OCI-LY1 (cell line): ENCODE data around the gene S100A9.

Experiments
- H2AFZ ChIP-seq: fragments of 200-600 bp; sonication (generic), shearing (Covaris generic); 2 replicates; pipeline ENCODE4 v1.6.0; 2014; ENCODE audit warnings: antibody characterized with exemption, mild to moderate bottlenecking, low read length
- H3F3A ChIP-seq: fragments of 200-600 bp; sonication (generic), shearing (Covaris generic); 2 replicates; pipeline ENCODE4 v1.6.0; 2014; ENCODE audit warnings: mild to moderate bottlenecking, antibody characterized with exemption, low read length, moderate library complexity; ENCODE audit not compliant: insufficient read depth
- H3K27ac ChIP-seq: fragments of 200-600 bp; sonication (generic); 2 replicates; pipeline ENCODE4 v1.5.1; 2014; ENCODE audit warnings: low read length, mixed run types, mild to moderate bottlenecking, low read depth; ENCODE audit not compliant: poor library complexity, severe bottlenecking
- H3K27me3 ChIP-seq: fragments of 200-600 bp; sonication (generic); 2 replicates; pipeline ENCODE4 v1.6.0; 2014; ENCODE audit warnings: antibody characterized with exemption, mild to moderate bottlenecking, low read length, moderate library complexity; ENCODE audit not compliant: insufficient read depth
- H3K36me3 ChIP-seq: fragments of 200-600 bp; sonication (generic); 2 replicates; pipeline ENCODE4 v1.6.1; 2014; ENCODE audit warnings: mild to moderate bottlenecking, antibody characterized with exemption, low read length, moderate library complexity, mixed read lengths; ENCODE audit not compliant: insufficient read depth
- H3K4me1 ChIP-seq: fragments of 200-600 bp; sonication (generic); 2 replicates; pipeline ENCODE4 v1.5.1; 2014; ENCODE audit warnings: mild to moderate bottlenecking, low read length, moderate library complexity; ENCODE audit not compliant: insufficient read depth, severe bottlenecking
- H3K4me2 ChIP-seq: fragments of 200-600 bp; sonication (generic), shearing (Covaris generic); 2 replicates; pipeline ENCODE4 v1.6.1; 2014; ENCODE audit warnings: low read length
- H3K4me3 ChIP-seq: fragments of 200-600 bp; sonication (generic); 2 replicates; pipeline ENCODE4 v1.5.1; 2014; ENCODE audit warnings: low read length, low read depth, mild to moderate bottlenecking, mixed read lengths; ENCODE audit not compliant: poor library complexity, severe bottlenecking
- H3K79me2 ChIP-seq: fragments of 200-600 bp; shearing (Covaris generic); 2 replicates; pipeline ENCODE4 v1.6.1; 2016; ENCODE audit warnings: mixed run types, low read length, mixed read lengths; ENCODE audit not compliant: insufficient read depth
- H3K9ac ChIP-seq: fragments of 200-600 bp; sonication (generic), shearing (Covaris generic); 2 replicates; pipeline ENCODE4 v1.6.1; 2014; ENCODE audit warnings: mild to moderate bottlenecking, low read length, mixed read lengths
- H3K9me2 ChIP-seq: fragments of 200-600 bp; sonication (generic), shearing (Covaris generic); 2 replicates; pipeline ENCODE4 v1.6.1; 2014; ENCODE audit warnings: low read depth, mild to moderate bottlenecking, low read length, mixed read lengths
- H3K9me3 ChIP-seq: fragments of 200-600 bp; shearing (Covaris generic); 2 replicates; pipeline ENCODE4 v1.6.1; 2014; ENCODE audit warnings: low read length, mixed read lengths
- H4K20me1 ChIP-seq: fragments of 200-600 bp; sonication (generic), shearing (Covaris generic); 2 replicates; pipeline ENCODE4 v1.6.0; 2016; ENCODE audit warnings: mild to moderate bottlenecking, low read length; ENCODE audit not compliant: insufficient read depth
- EZH2 ChIP-seq: fragments of 200-600 bp; sonication (generic), shearing (Covaris generic); IDR thresholded peaks from 2 replicates; pipeline ENCODE4 v1.8.0; 2017; ENCODE audit warnings: borderline replicate concordance, mixed run types, mild to moderate bottlenecking, antibody characterized with exemption, low read length, moderate library complexity, mixed read lengths
- TF ChIP-seq, protein P1 (sequence below): fragments of 200-600 bp; sonication (generic), shearing (Covaris generic); IDR thresholded peaks from 2 replicates; pipeline ENCODE4 v1.5.1; 2017; ENCODE audit warnings: mild to moderate bottlenecking, antibody characterized with exemption, low read length, moderate library complexity, mixed read lengths

Gene S100A9

DNA sequence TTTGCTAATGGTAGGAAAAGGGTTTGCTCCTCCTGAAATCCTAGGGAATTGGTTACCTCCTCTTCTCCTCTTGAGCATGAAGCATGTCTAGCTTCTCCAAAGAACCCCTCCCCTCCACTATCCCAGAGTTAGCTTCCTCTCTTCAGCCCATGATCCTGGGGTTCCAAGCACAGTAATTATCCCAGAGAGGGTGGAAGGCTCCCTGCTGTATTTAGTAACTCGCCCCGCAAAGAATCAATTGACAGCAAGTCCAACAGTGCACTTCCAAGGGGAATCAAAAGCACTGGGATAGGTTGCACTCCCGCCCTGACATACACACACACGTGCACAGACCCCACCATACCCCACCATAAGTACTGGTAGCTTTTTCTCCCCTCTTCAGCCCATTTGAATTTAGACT, 30.1 kb downstream of the S100A9 start:
- no peaks in the 10 kb centered on the region for H3F3A ChIP-seq
- no peaks in the 10 kb centered on the region for H3K36me3 ChIP-seq
- H3K79me2 ChIP-seq, result no peaks in the 10 kb centered on the region
- H2AFZ ChIP-seq, result no peak overlapping the region
- H4K20me1 ChIP-seq, result no peaks in the 10 kb centered on the region
- H3K27ac ChIP-seq, result no peak overlapping the region
- no peak overlapping the region for H3K4me3 ChIP-seq
- H3K9me2 ChIP-seq, result no peaks in the 10 kb centered on the region
- H3K4me2 ChIP-seq, result no peak overlapping the region
- no peak overlapping the region for H3K9ac ChIP-seq
- no peak for TF ChIP-seq EZH2
- TF ChIP-seq, protein P1, sequence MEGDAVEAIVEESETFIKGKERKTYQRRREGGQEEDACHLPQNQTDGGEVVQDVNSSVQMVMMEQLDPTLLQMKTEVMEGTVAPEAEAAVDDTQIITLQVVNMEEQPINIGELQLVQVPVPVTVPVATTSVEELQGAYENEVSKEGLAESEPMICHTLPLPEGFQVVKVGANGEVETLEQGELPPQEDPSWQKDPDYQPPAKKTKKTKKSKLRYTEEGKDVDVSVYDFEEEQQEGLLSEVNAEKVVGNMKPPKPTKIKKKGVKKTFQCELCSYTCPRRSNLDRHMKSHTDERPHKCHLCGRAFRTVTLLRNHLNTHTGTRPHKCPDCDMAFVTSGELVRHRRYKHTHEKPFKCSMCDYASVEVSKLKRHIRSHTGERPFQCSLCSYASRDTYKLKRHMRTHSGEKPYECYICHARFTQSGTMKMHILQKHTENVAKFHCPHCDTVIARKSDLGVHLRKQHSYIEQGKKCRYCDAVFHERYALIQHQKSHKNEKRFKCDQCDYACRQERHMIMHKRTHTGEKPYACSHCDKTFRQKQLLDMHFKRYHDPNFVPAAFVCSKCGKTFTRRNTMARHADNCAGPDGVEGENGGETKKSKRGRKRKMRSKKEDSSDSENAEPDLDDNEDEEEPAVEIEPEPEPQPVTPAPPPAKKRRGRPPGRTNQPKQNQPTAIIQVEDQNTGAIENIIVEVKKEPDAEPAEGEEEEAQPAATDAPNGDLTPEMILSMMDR, result no peak
- no peaks in the 10 kb centered on the region for H3K27me3 ChIP-seq
- H3K9me3 ChIP-seq, result no peaks in the 10 kb centered on the region
- H3K4me1 ChIP-seq, result no peaks in the 10 kb centered on the region

- no peaks in the 10 kb centered on the region for H3K79me2 ChIP-seq
- H3K27ac ChIP-seq, result no peak overlapping the region
- no peaks in the 10 kb centered on the region for H3K9me2 ChIP-seq
- H3K9me3 ChIP-seq, result no peaks in the 10 kb centered on the region
- H4K20me1 ChIP-seq, result no peaks in the 10 kb centered on the region
- H3K4me2 ChIP-seq, result no peak overlapping the region
- H3K27me3 ChIP-seq, result no peaks in the 10 kb centered on the region
- TF ChIP-seq, protein P1, result no peak
- TF ChIP-seq EZH2, result no peak
- H3F3A ChIP-seq, result no peaks in the 10 kb centered on the region
- no peaks in the 10 kb centered on the region for H3K36me3 ChIP-seq
- H3K4me3 ChIP-seq, result no peak overlapping the region
- H2AFZ ChIP-seq, result no peak overlapping the region
- no peaks in the 10 kb centered on the region for H3K4me1 ChIP-seq
- H3K9ac ChIP-seq, result no peak overlapping the region
Observed at GRCh38 chr1:153389401-153389800, 31.7 kb downstream of the S100A9 start.

GRCh38 chr1:153389973-153390879, 32.6 kb downstream of the S100A9 start:
- no peak overlapping the region for H3K27ac ChIP-seq
- H3K9ac ChIP-seq, result no peak overlapping the region
- H3K9me2 ChIP-seq, result no peaks in the 10 kb centered on the region
- no peaks in the 10 kb centered on the region for H3K4me1 ChIP-seq
- no peaks in the 10 kb centered on the region for H3K27me3 ChIP-seq
- no peaks in the 10 kb centered on the region for H3K36me3 ChIP-seq
- no peak for TF ChIP-seq EZH2
- TF ChIP-seq, protein P1, result no peak
- H3K4me3 ChIP-seq, result no peak overlapping the region
- H3K9me3 ChIP-seq, result no peaks in the 10 kb centered on the region
- H3K79me2 ChIP-seq, result no peaks in the 10 kb centered on the region
- H3F3A ChIP-seq, result no peaks in the 10 kb centered on the region
- no peak overlapping the region for H2AFZ ChIP-seq
- no peaks in the 10 kb centered on the region for H4K20me1 ChIP-seq
- no peak overlapping the region for H3K4me2 ChIP-seq
